Hepatocyte (in vitro differentiated cells): Measurements from ENCODE around the gene CFL1.

Experiments used
- CTCF ChIP-seq: fragments of 200-600 bp; sonication (generic); IDR thresholded peaks from 2 replicates; pipeline ENCODE4 v1.5.1; 2016; ENCODE audit warnings: antibody characterized with exemption, mild to moderate bottlenecking; ENCODE audit not compliant: poor library complexity
- EZH2 ChIP-seq: fragments of 200-600 bp; sonication (generic); IDR thresholded peaks from 2 replicates; pipeline ENCODE4 v1.6.1; 2016; ENCODE audit warnings: antibody characterized with exemption, mild to moderate bottlenecking, borderline replicate concordance

- no peak for TF ChIP-seq CTCF
- TF ChIP-seq EZH2, result no peak
These were observed 41.6 kb upstream of the CFL1 start for GRCh38 chr11:65899356-65900124.
